CD8-positive, alpha-beta memory T cell (primary cell): ENCODE measurements around the gene OCSTAMP. TPM values are rescaled to one million over a fixed set of nuclear protein-coding genes. Genes with fewer than 3 reads are reported as not detected.
A peak's percentile ranks its signal among the peaks of the same experiment; 100 is the strongest.

ENCODE experiments used
- CTCF ChIA-PET: fragments of 350-600 bp; sonication (Branson Sonifier 250); formaldehyde crosslinking; loops from one replicate; lab custom pipeline; 2021; ENCODE audit warnings: antibody characterized with exemption; lab: Charles Lee
- POLR2A ChIA-PET: fragments of 350-600 bp; sonication (Branson Sonifier 250); formaldehyde crosslinking; loops from one replicate; lab custom pipeline; 2021; ENCODE audit warnings: antibody characterized with exemption; lab: Charles Lee
- DNase-seq, 5 donors: peaks; one replicate each; pipeline versions ENCODE4 v3.0.0 to v3.0.0-alpha.2; 2020 to 2022; ENCODE audit warnings: mixed read lengths in 1 of 5
- H3K27ac ChIP-seq: one replicate; pipeline ENCODE4 v1.7.0; 2013; ENCODE audit warnings: low read depth, mild to moderate bottlenecking, low read length, moderate library complexity
- H3K27me3 ChIP-seq: 2 replicates; pipeline ENCODE4 v1.7.0; 2013; ENCODE audit warnings: low read length, mild to moderate bottlenecking; ENCODE audit not compliant: insufficient read depth, poor library complexity, severe bottlenecking
- H3K36me3 ChIP-seq: 2 replicates; pipeline ENCODE4 v1.7.0; 2013; ENCODE audit warnings: mild to moderate bottlenecking, low read length, moderate library complexity; ENCODE audit not compliant: insufficient read depth
- H3K4me1 ChIP-seq: 2 replicates; pipeline ENCODE4 v1.7.0; 2013; ENCODE audit warnings: mild to moderate bottlenecking, low read length, moderate library complexity; ENCODE audit not compliant: insufficient read depth
- H3K4me3 ChIP-seq: 2 replicates; pipeline ENCODE4 v1.7.0; 2013; ENCODE audit warnings: mild to moderate bottlenecking, low read length
- H3K9me3 ChIP-seq: 2 replicates; pipeline ENCODE4 v1.7.0; 2013; ENCODE audit warnings: mild to moderate bottlenecking, low read length
- H3K27ac Mint-ChIP-seq, 8 donors: one replicate each; pipeline ENCODE4 v1.8.0; 2020 to 2021; ENCODE audit warnings: mixed read lengths in 8 of 8, mild to moderate bottlenecking in 6 of 8, inconsistent platforms in 3 of 8, moderate library complexity in 3 of 8
- H3K27me3 Mint-ChIP-seq, 2 donors: one replicate each; pipeline ENCODE4 v1.8.0; 2020 to 2021; ENCODE audit warnings: mixed read lengths in 2 of 2, mild to moderate bottlenecking in 1 of 2, moderate library complexity in 1 of 2
- H3K36me3 Mint-ChIP-seq, 3 donors: one replicate each; pipeline ENCODE4 v1.8.0; 2020 to 2021; ENCODE audit warnings: mixed read lengths in 3 of 3, inconsistent platforms in 1 of 3, mild to moderate bottlenecking in 1 of 3
- H3K4me1 Mint-ChIP-seq, 3 donors: one replicate each; pipeline ENCODE4 v1.8.0; 2020 to 2021; ENCODE audit warnings: mixed read lengths in 3 of 3, inconsistent platforms in 1 of 3, mild to moderate bottlenecking in 1 of 3
- H3K4me3 Mint-ChIP-seq, 7 donors: one replicate each; pipeline ENCODE4 v1.8.0; 2020 to 2021; ENCODE audit warnings: mixed read lengths in 7 of 7, mild to moderate bottlenecking in 6 of 7, moderate library complexity in 4 of 7, inconsistent platforms in 2 of 7
- H3K9me3 Mint-ChIP-seq, 5 donors: one replicate each; pipeline ENCODE4 v1.8.0; 2020 to 2022; ENCODE audit warnings: mixed read lengths in 5 of 5, mild to moderate bottlenecking in 3 of 5, moderate library complexity in 2 of 5, inconsistent platforms in 1 of 5
- polyA plus RNA-seq: library from polyadenylated mRNA; unstranded; fragments of 300-500 nt; fragmentation: Illumina TruSeq; gene quantifications from one replicate; pipeline ENCODE4 v1.2.3, GENCODE V29; 2021
- total RNA-seq, 2 experiments: library from RNA; stranded (reverse); gene quantifications; one replicate each; pipeline ENCODE4 v1.2.3, GENCODE V29; 2021

OCSTAMP gene
- total and polyA plus RNA-seq, 3 experiments from 2014 or later, result not detected

DNA sequence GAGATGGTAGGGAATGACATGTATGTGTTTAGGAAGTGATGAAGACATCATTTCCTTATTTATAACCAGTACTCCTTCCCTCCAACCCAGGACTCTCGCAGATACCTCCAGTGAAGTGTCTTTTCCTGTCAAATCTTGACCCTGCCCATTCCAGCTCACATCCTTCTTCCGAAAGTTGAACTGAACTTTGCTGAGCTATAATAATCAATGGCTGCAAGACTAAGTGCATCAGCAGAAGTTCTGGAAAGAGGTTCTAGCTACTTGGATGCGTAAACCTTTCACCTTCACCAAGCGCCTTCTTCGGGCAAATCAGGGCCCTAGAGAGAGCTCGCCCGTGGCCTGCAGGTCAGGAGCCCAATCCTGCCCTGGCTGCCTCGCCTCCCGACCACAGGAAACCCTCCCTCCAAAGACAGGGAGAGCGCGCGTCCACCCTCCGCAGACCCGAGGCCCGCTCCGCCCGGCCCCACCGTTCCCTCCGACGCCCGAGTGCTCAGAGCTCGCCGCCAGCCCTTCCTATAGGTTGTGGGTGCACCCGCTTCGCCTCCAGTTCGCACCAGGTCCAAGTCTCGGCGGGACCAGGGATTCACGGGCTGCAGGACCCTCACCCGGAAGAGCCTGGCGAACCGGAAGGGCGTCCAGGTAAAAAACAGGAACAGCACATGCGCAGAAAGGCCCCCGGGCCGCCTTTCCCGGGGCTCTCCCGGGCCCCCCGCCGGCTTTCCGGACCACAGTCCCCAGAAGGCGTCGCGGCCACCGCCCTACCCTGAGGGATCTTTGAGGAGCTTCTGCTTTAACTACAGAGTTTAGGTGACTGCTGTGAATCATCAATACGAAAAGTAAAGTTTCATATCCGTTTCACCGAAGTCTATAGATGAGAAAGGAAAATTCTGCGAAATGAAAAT is 37.3 kb downstream of the OCSTAMP start, which contains the start of gene ZNF334:
Gene ZNF334 (minus strand): TSS at position 617 of the 902 bp plus-strand sequence. CDS start 1,457 bp downstream, outside the sequence.
- H3K27ac Mint-ChIP-seq, result peak within 1 kb of the TSS in 1 of 8 donors; percentile 27

DNA sequence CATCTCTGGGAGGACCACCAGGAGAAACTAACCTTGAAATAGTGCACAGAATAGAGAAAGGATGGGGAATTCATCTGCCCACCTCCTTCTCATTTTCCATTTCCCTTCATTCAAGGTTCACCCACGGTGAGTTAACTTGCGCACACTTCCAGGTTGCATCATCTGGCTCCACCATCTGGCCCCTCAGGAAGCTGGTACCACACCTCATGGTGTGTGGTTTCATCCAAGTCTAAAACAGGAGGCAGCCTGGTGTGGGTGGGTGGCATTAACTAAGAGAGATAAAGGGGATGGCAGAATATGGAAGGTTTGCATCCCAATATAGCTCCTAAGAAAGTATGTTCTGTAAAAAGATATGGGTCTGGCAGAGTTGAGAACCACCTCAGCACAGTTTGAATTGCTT is 40.9 kb downstream of the OCSTAMP start:
- H3K27me3 Mint-ChIP-seq, result peaks cover 23 to 63% of the 10 kb centered on the region in 2 donors
- POLR2A ChIA-PET, result no interaction called here
- Histone ChIP-seq H3K36me3 (no peaks in the 10 kb centered on the region), H3K27me3 (peaks cover 5% of the 10 kb centered on the region), H3K27ac (no peak overlapping the region), H3K9me3 (no peaks in the 10 kb centered on the region), H3K4me3 (no peak overlapping the region), H3K4me1 (no peaks in the 10 kb centered on the region)
- CTCF ChIA-PET, result no interaction called here
- no peaks in the 10 kb centered on the region for H3K9me3 Mint-ChIP-seq
- peaks cover 5 to 11% (median 6%) of the 10 kb centered on the region in 3 donors for H3K4me1 Mint-ChIP-seq
- no peak for DNase-seq
- peak overlapping the region in 1 of 8 donors; percentile 17 for H3K27ac Mint-ChIP-seq
- H3K4me3 Mint-ChIP-seq, result no peak overlapping the region
- peaks cover 0 to 2% (median 0%) of the 10 kb centered on the region in 3 donors for H3K36me3 Mint-ChIP-seq

More for the DNA sequence above, 37.3 kb downstream of the OCSTAMP start, which contains the start of gene ZNF334:
- H3K4me1 Mint-ChIP-seq, result peaks cover 5 to 11% (median 6%) of the 10 kb centered on the region in 3 donors
- H3K27ac ChIP-seq, result no peak within 1 kb of the TSS
- POLR2A ChIA-PET, result no interaction called here
- H3K9me3 Mint-ChIP-seq, result no peaks in the 10 kb centered on the region
- no peaks in the 10 kb centered on the region for H3K4me1 ChIP-seq
- H3K36me3 Mint-ChIP-seq, result peaks cover 0 to 2% (median 0%) of the 10 kb centered on the region in 3 donors
- peaks cover 5% of the 10 kb centered on the region for H3K27me3 ChIP-seq
- CTCF ChIA-PET, result interaction anchor here (0.8 kb wide), 1 partner anchor 169 kb away, joined by 3 read pairs; no protein-coding TSS in a partner anchor
- H3K4me3 Mint-ChIP-seq, result peak within 1 kb of the TSS; percentile 44 to 90 (median 64)
- no peaks in the 10 kb centered on the region for H3K9me3 ChIP-seq
- peaks cover 30 to 51% of the 10 kb centered on the region in 2 donors for H3K27me3 Mint-ChIP-seq
- no peaks in the 10 kb centered on the region for H3K36me3 ChIP-seq
- H3K4me3 ChIP-seq, result peak within 1 kb of the TSS; percentile 39
- DNase-seq, result no peak

DNA sequence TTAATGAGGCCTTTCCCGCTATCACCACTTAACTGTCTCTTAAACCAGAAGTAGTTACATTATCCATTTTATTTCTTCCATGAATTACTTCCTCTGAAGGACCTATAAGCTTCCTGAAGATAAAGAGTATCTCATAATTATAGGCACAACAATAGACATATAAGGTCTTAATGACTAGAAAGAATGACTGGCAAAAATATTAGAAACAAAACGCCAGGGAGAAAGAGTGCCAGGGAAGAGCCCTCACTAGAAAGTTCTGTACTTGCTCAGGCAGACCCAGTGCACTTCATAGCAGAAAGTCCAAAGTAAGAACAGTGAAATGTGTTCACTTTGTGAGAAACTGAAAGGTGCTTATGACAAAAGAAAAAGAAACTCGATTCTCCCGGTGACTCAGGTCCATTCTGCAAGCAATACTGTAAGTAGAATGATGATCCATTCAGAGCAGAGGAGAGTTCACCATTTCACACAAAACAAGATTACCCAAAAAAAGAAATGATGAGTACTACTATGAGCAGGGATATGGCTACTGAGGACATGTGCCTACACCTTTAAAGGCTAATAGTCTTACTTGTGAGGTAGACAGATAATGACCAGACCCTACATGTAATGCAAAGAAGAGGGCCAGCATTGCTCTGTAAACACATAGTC is 42.6 kb downstream of the OCSTAMP start:
- Mint-ChIP-seq H3K36me3 (peaks cover 0 to 6% (median 4%) of the 10 kb centered on the region in 3 donors), H3K4me3 (no peak overlapping the region), H3K27me3 (peaks cover 18 to 62% of the 10 kb centered on the region in 2 donors), H3K9me3 (peaks cover 5 to 13% (median 9%) of the 10 kb centered on the region in 5 donors), H3K27ac (no peak overlapping the region), H3K4me1 (peaks cover 0 to 1% (median 0%) of the 10 kb centered on the region in 3 donors)
- Histone ChIP-seq H3K36me3 (no peaks in the 10 kb centered on the region), H3K27ac (no peak overlapping the region), H3K4me1 (no peaks in the 10 kb centered on the region), H3K27me3 (no peaks in the 10 kb centered on the region), H3K4me3 (no peak overlapping the region), H3K9me3 (no peaks in the 10 kb centered on the region)
- DNase-seq, result no peak
- POLR2A ChIA-PET, result no interaction called here
- CTCF ChIA-PET, result no interaction called here

DNA sequence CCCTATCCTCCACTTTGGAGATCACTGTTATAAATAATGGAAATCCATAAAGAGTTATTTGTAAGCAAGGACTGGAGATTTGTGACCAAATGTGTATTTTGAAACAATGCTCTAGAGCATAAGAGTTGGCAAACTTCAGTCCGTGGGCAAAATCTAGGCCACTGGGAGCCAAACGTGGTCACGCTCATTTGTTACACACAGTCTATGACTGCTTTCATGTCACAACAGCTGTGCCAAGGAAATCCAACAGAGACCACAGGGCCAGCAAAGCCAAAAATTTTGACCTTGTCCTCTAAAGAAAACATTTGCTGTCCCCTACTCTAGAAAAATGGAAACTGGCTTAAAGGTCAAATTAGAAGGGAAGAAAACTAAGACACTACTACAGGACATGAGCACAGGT is 44.9 kb downstream of the OCSTAMP start:
- Histone ChIP-seq H3K27me3 (no peaks in the 10 kb centered on the region), H3K36me3 (no peaks in the 10 kb centered on the region), H3K4me3 (no peak overlapping the region), H3K4me1 (no peaks in the 10 kb centered on the region), H3K27ac (no peak overlapping the region), H3K9me3 (peaks cover 11% of the 10 kb centered on the region)
- H3K4me1 Mint-ChIP-seq, result no peaks in the 10 kb centered on the region
- ChIA-PET POLR2A (no interaction called here), CTCF (no interaction called here)
- peaks cover 0 to 9% (median 6%) of the 10 kb centered on the region in 3 donors for H3K36me3 Mint-ChIP-seq
- peaks cover 23 to 37% (median 31%) of the 10 kb centered on the region in 5 donors for H3K9me3 Mint-ChIP-seq
- no peak overlapping the region for H3K27ac Mint-ChIP-seq
- DNase-seq, result no peak
- H3K27me3 Mint-ChIP-seq, result peaks cover 21 to 52% of the 10 kb centered on the region in 2 donors
- H3K4me3 Mint-ChIP-seq, result no peak overlapping the region

DNA sequence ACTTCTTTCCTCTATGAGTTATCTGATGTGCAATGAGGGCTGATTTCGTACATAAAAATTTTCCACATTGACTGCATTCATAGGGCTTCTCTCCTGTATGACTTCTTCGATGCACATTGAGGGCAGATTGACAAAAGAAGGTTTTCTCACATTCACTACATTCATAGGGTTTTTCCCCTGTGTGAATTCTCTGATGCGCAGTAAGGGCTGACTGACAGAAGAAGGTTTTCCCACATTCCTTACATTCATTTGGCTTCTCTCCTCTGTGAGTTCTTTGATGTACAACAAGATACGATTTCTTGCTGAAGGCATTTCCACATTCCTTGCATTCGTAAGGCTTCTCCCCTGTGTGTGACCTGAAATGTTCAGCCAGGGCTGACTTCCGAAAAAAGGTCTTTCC is 48.5 kb downstream of the OCSTAMP start:
- Histone ChIP-seq H3K27ac (no peak overlapping the region), H3K9me3 (peaks cover 11% of the 10 kb centered on the region), H3K4me3 (no peak overlapping the region), H3K27me3 (no peaks in the 10 kb centered on the region), H3K4me1 (no peaks in the 10 kb centered on the region), H3K36me3 (no peaks in the 10 kb centered on the region)
- ChIA-PET POLR2A (no interaction called here), CTCF (no interaction called here)
- Mint-ChIP-seq H3K4me3 (no peak overlapping the region), H3K36me3 (peaks cover 0 to 9% (median 4%) of the 10 kb centered on the region in 3 donors), H3K9me3 (peaks cover 26 to 47% (median 42%) of the 10 kb centered on the region in 5 donors), H3K27ac (no peak overlapping the region), H3K27me3 (peaks cover 25 to 43% of the 10 kb centered on the region in 2 donors), H3K4me1 (no peaks in the 10 kb centered on the region)
- no peak for DNase-seq

DNA sequence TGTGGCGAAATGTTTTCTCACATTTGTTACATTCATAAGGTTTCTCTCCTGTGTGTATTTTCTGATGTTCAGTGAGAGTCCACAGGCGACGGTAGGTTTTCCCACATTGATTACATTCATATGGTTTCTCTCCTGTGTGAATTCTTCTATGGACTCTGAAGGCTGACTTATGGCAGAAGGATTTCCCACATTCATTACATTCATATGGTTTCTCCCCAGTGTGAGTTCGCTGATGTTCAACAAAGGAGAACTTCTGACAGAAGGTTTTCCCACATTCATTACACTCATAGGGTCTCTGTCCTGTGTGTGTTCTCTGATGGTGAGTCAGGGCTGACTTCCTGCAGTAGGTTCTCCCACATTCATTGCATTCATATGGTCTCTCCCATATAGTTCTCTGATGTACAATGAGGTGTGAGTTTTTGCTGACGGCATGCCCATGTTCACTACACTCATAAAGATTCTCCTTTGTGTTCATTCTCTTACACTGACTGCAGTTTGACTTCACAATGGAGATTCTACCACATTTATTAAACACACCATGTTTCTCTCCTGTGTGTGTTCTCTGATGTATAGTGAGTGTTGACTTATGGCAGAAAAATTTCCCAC is 49.0 kb downstream of the OCSTAMP start:
- Mint-ChIP-seq H3K4me3 (no peak overlapping the region), H3K9me3 (peaks cover 26 to 47% (median 42%) of the 10 kb centered on the region in 5 donors), H3K27ac (no peak overlapping the region), H3K4me1 (no peaks in the 10 kb centered on the region), H3K36me3 (peaks cover 0 to 9% (median 4%) of the 10 kb centered on the region in 3 donors), H3K27me3 (peaks cover 22 to 48% of the 10 kb centered on the region in 2 donors)
- no peak overlapping the region for H3K4me3 ChIP-seq
- ChIA-PET POLR2A (no interaction called here), CTCF (no interaction called here)
- H3K27ac ChIP-seq, result no peak overlapping the region
- H3K27me3 ChIP-seq, result no peaks in the 10 kb centered on the region
- no peaks in the 10 kb centered on the region for H3K4me1 ChIP-seq
- H3K9me3 ChIP-seq, result peaks cover 11% of the 10 kb centered on the region
- no peak for DNase-seq
- H3K36me3 ChIP-seq, result no peaks in the 10 kb centered on the region

DNA sequence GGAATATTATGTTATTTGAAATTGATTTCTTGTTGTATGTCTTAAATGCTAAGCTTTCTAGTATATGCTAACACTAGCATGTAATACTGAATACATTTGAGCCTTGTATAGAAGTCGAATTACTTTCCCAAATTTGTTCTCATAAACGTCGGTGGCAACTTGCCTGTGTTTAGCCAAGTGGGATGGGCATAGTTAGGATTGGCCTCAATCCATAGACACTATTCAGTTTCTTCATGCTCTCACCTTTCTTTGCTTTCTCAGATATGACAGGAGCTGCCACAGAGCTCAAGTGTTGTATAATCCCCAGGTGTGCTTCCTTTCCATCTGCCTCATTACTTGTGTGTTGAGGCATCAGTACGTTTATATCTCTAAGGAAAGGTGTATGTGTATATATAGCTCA is 56.4 kb downstream of the OCSTAMP start:
- Mint-ChIP-seq H3K27me3 (peaks cover 17 to 70% of the 10 kb centered on the region in 2 donors), H3K36me3 (no peaks in the 10 kb centered on the region), H3K4me3 (no peak overlapping the region), H3K9me3 (peaks cover 0 to 4% (median under 1%) of the 10 kb centered on the region in 5 donors), H3K4me1 (no peaks in the 10 kb centered on the region), H3K27ac (no peak overlapping the region)
- H3K4me3 ChIP-seq, result no peak overlapping the region
- POLR2A ChIA-PET, result no interaction called here
- H3K27ac ChIP-seq, result no peak overlapping the region
- H3K4me1 ChIP-seq, result no peaks in the 10 kb centered on the region
- no peaks in the 10 kb centered on the region for H3K36me3 ChIP-seq
- H3K27me3 ChIP-seq, result peaks cover 5% of the 10 kb centered on the region
- H3K9me3 ChIP-seq, result no peaks in the 10 kb centered on the region
- CTCF ChIA-PET, result no interaction called here
- no peak for DNase-seq
